ENCODE results near the gene GPC6. TPM values are rescaled to one million over a fixed set of nuclear protein-coding genes. Genes with fewer than 3 reads are reported as not detected.

The GPC6 gene
- total and polyA plus RNA-seq, 4 donors = 5.9 to 29.1 (median 18.2) TPM

GRCh38 chr13:94305463-94305862 lies 1078.9 kb downstream of the GPC6 start:
- H3K36me3 ChIP-seq (ENCODE audit: control insufficient read depth in 4 of 4, insufficient read depth in 3 of 4, low read depth in 1 of 4, low read length in 3 of 4) = no peaks in the 10 kb centered on the region
- H3K4me3 ChIP-seq (ENCODE audit: low read depth in 1 of 3, low read length in 3 of 3) = no peak overlapping the region
- H3K4me1 ChIP-seq (ENCODE audit: control insufficient read depth in 4 of 4, insufficient read depth in 4 of 4, low read length in 3 of 4) = peaks cover 2 to 30% (median 26%) of the 10 kb centered on the region in 4 donors
- peak overlapping the region; percentile 34 to 69 for H3K27ac ChIP-seq (ENCODE audit: low read depth in 1 of 2, low read length in 2 of 2)
- WGBS = 63% methylated on average over 1 of the region's 1 CpG
- no peaks in the 10 kb centered on the region for H3K9me3 ChIP-seq (ENCODE audit: control insufficient read depth in 4 of 4, low read length in 3 of 4)
- peak overlapping the region in 1 of 2 donors; percentile 3 for H3K9ac ChIP-seq (ENCODE audit: low read depth in 1 of 2, low read length in 2 of 2)
- TF ChIP-seq JUND (IDR thresholded peaks at IDR 0.05) (peak in 1 of 2 donors; percentile 1), YY1 (IDR thresholded peaks at IDR 0.05) (no peak)
- no peak for DNase-seq (ENCODE audit: low spot score)
- no peaks in the 10 kb centered on the region for H3K27me3 ChIP-seq (ENCODE audit: control insufficient read depth in 4 of 4, insufficient read depth in 4 of 4, low read length in 3 of 4)

GRCh38 chr13:94305934-94306333 lies 1079.3 kb downstream of the GPC6 start:
- no peaks in the 10 kb centered on the region for H3K27me3 ChIP-seq (ENCODE audit: control insufficient read depth in 4 of 4, insufficient read depth in 4 of 4, low read length in 3 of 4)

More at GRCh38 chr13:94305934-94306333, 1079.3 kb downstream of the GPC6 start:
- no peaks in the 10 kb centered on the region for H3K9me3 ChIP-seq (ENCODE audit: control insufficient read depth in 4 of 4, low read length in 3 of 4)
- 88% methylated on average over 4 of the region's 4 CpGs for WGBS
- no peak overlapping the region for H3K9ac ChIP-seq (ENCODE audit: low read depth in 1 of 2, low read length in 2 of 2)
- no peak overlapping the region for H3K27ac ChIP-seq (ENCODE audit: low read depth in 1 of 2, low read length in 2 of 2)
- H3K36me3 ChIP-seq (ENCODE audit: control insufficient read depth in 4 of 4, insufficient read depth in 3 of 4, low read depth in 1 of 4, low read length in 3 of 4) = no peaks in the 10 kb centered on the region
- H3K4me3 ChIP-seq (ENCODE audit: low read depth in 1 of 3, low read length in 3 of 3) = no peak overlapping the region
- peaks cover 2 to 30% (median 26%) of the 10 kb centered on the region in 4 donors for H3K4me1 ChIP-seq (ENCODE audit: control insufficient read depth in 4 of 4, insufficient read depth in 4 of 4, low read length in 3 of 4)
- TF ChIP-seq YY1 (IDR thresholded peaks at IDR 0.05) (no peak), NR2F2 (IDR thresholded peaks at IDR 0.05) (no peak), MAX (IDR thresholded peaks at IDR 0.05) (no peak), CTCF (IDR thresholded peaks at IDR 0.05; ENCODE audit: low read depth, low read length, missing input control) (no peak), FOXA1 (IDR thresholded peaks at IDR 0.05) (no peak), SP1 (IDR thresholded peaks at IDR 0.05) (no peak), RAD21 (IDR thresholded peaks at IDR 0.05) (no peak), HNF4G (IDR thresholded peaks at IDR 0.05) (no peak), JUND (IDR thresholded peaks at IDR 0.05) (no peak), GABPA (IDR thresholded peaks at IDR 0.05 in 1 of 2, conservative IDR thresholded peaks at IDR 0.05 in 1 of 2) (no peak), FOXA2 (IDR thresholded peaks at IDR 0.05) (no peak), HNF4A (conservative IDR thresholded peaks at IDR 0.05) (no peak), TAF1 (conservative IDR thresholded peaks at IDR 0.05) (no peak), ZBTB33 (IDR thresholded peaks at IDR 0.05) (no peak), EGR1 (IDR thresholded peaks at IDR 0.05; ENCODE audit: low read depth in 2 of 2) (no peak)
- TF ChIP-seq, protein P1, sequence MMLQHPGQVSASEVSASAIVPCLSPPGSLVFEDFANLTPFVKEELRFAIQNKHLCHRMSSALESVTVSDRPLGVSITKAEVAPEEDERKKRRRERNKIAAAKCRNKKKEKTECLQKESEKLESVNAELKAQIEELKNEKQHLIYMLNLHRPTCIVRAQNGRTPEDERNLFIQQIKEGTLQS (IDR thresholded peaks at IDR 0.05) = no peak
- TF ChIP-seq, protein P2, sequence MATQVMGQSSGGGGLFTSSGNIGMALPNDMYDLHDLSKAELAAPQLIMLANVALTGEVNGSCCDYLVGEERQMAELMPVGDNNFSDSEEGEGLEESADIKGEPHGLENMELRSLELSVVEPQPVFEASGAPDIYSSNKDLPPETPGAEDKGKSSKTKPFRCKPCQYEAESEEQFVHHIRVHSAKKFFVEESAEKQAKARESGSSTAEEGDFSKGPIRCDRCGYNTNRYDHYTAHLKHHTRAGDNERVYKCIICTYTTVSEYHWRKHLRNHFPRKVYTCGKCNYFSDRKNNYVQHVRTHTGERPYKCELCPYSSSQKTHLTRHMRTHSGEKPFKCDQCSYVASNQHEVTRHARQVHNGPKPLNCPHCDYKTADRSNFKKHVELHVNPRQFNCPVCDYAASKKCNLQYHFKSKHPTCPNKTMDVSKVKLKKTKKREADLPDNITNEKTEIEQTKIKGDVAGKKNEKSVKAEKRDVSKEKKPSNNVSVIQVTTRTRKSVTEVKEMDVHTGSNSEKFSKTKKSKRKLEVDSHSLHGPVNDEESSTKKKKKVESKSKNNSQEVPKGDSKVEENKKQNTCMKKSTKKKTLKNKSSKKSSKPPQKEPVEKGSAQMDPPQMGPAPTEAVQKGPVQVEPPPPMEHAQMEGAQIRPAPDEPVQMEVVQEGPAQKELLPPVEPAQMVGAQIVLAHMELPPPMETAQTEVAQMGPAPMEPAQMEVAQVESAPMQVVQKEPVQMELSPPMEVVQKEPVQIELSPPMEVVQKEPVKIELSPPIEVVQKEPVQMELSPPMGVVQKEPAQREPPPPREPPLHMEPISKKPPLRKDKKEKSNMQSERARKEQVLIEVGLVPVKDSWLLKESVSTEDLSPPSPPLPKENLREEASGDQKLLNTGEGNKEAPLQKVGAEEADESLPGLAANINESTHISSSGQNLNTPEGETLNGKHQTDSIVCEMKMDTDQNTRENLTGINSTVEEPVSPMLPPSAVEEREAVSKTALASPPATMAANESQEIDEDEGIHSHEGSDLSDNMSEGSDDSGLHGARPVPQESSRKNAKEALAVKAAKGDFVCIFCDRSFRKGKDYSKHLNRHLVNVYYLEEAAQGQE (IDR thresholded peaks at IDR 0.05) = no peak
- DNase-seq (ENCODE audit: low spot score) = no peak

Data from liver (tissue), 9 donors.